NCI-H2029 (cell line): ENCODE results near the gene WDPCP.
"Not testable (repeated sequence)": the region's sequence is repeated elsewhere in the genome, so short reads cannot be mapped to it uniquely, and the experiment has no call there.

Experiments used
- DNase-seq: peaks from one replicate; lab custom pipeline; 2025; lab: John Stamatoyannopoulos, UW

The WDPCP gene

GRCh38 chr2:63364866-63365265 lies 223.4 kb downstream of the WDPCP start:
- peak; percentile 68 for DNase-seq

DNA sequence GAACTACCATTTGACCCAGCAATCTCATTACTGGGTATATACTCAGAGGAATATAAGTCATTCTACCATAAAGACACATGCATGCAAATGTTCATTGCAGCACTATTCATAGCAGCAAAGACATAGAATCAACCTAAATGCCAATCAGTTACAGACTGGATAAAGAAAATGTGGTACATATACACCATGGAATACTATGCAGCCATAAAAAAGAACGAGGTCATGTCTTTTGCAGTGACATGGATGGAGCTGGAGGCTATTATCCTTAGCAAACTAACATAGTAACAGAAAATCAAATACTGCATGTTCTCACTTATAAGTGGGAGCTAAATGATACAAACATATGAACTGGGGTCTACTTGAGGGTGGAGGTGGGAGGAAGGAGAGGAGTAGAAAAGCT lies 230.6 kb downstream of the WDPCP start:
- DNase-seq: not testable (repeated sequence)

DNA sequence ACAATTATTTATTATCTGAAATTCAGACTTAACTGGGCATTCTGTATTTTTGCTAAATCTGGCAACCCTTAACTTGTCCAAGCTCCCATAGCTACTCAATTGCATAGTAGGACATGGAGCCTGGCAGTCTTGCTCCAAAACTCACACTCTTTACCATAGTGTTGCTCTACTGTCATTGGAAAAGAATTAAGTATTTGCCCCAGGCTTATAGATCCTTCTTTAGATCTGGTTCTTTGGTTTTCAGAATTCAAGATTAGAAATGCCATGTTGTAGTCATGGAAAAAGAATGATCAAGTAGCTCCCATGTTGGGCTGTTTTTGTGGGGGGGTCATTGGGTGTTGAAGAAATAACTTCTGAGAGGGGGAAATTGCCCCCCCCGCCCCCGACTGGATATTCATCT lies 240.9 kb downstream of the WDPCP start:
- no peak for DNase-seq

DNA sequence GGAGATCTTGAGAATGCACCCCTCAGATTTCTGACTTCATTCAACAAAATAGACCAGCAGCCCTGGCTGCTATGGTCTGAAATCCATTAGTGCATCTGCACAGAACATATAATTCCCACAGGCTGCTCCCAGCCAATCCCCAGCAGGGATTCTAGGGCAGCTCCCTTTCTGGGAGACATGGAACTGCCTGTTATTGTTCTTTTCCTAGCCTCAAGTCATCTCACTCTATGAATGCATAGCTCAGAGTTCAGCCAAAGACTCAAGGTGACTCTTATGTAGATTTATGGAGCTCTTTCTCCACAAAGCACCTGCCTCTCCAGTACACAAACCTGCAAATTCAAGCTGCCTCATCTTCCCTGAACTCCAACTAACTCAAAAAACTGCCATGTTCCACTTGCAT lies 241.9 kb downstream of the WDPCP start:
- DNase-seq: no peak

DNA sequence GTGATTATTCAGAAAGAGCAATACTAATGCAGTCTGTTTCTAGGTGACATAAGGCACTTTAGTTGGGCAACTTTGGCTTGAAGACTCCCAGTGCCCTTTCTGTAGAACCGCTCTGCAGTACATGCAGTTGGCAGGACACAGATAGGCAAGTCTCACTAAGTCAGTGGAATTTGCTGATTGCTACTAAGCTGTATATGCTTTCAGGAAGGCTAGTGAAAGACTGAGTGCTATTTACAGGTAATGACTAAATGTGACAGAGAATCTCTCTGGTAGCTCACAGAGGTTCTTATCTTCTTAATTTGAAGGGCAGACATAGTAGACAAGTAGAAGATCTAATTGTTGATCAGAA lies 243.0 kb downstream of the WDPCP start:
- no peak for DNase-seq

DNA sequence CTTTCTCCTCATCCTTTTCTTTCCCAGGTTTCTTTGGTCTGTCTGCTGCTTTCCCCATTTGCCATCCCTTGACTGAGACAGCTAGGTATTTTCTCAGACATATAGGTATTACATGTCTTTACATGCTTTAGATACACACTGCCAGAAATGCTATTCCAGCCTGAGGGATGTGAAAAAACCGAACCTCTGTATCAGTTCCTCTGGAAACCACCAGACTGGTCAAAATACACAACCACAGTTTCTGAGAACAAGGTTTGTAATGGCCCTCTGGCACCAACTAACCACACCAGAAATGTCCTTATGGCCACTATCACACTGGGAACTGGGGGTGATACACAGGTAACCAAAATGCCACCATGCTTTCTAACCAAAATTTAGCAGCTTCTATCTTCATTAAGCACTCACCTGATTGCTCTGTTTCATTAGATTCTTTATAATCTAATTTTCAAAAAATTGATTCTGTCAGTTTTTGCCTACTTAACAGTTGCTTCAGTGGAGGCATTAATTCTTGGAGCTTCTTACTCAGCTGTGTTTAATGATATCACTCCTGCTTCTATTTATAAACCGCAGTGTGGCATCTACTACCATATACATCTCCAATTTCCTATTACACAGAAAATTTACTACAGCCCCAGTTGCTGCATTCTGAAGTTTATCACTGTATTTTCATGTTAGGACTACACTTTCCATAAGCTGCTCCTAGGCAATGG lies 243.5 kb downstream of the WDPCP start:
- no peak for DNase-seq

DNA sequence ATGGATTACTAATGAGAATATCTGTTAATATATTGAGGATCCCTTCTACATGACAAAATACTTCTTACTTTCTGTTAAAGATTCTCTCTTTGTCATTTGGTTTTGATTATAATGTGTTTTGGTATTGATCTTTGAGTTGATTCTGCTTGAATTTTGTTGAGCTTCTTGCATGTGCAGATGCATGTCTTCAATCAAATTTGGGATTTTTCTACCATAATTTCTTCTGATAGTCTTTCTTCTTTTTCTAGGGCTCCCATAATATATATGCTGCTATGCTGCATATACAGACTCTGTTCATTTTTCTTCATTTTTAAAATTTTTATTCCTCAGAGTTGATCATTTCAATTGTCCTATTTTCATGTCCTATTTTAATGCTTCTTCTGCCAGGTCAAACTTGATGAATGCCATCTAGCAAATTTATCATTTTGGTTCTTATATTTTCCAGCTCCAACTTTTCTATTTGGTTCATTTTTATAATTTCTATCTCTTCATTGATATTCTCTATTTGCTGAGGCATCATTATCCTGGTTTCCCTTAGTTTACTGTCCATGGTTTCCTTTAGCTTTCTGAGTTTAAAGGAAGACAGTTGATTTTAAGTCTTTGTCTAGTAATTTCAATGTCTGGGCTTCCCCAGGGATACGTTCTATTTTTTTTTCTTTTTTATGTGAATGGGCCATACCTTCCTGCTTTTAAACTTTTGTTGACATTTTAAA lies 244.7 kb downstream of the WDPCP start:
- DNase-seq: no peak

DNA sequence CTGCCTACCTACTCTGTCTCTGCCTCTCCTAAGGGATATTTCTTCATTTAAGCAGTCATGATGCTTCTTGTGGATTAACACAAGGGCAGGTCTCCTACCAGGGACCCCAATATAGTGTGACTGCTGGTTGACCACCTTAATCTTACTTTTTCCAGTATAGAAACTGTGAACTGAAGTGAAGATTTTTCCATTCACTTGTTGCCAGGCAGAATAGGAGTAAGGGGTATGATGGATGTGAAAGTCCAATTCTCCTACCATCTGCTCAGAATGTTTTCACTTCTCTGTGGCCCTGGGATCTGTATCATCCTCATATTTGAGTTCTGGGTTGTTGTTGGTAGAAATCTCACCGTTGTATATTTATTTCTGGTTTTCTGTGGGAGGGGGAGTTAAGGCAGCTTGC lies 247.8 kb downstream of the WDPCP start:
- no peak for DNase-seq

DNA sequence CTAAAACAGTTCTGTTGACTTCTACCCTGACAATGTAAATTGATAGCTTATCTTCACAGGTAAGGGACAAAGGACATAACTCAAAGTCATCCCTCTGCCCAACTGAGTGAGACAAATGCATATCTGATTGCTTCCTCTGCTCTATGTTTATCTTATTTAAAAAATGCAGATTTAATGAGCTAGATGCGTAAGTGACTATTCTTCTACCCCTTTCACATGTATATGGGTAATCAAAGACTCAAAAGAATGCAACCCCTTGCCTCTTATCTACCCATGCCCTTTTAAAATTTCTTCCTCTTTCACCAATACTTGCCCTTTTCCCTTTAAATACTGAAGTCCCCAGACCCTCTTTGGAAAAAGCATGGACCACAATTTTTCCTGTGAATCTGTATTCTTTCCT lies 253.4 kb downstream of the WDPCP start:
- DNase-seq: no peak

- no peak for DNase-seq
Observed at GRCh38 chr2:63326473-63326872, 261.8 kb downstream of the WDPCP start.

- not testable (repeated sequence) for DNase-seq
Observed at GRCh38 chr2:63323662-63324061, 264.6 kb downstream of the WDPCP start.

GRCh38 chr2:63321973-63322372 lies 266.3 kb downstream of the WDPCP start:
- not testable (repeated sequence) for DNase-seq

GRCh38 chr2:63320669-63321068 lies 267.6 kb downstream of the WDPCP start:
- no peak for DNase-seq

DNA sequence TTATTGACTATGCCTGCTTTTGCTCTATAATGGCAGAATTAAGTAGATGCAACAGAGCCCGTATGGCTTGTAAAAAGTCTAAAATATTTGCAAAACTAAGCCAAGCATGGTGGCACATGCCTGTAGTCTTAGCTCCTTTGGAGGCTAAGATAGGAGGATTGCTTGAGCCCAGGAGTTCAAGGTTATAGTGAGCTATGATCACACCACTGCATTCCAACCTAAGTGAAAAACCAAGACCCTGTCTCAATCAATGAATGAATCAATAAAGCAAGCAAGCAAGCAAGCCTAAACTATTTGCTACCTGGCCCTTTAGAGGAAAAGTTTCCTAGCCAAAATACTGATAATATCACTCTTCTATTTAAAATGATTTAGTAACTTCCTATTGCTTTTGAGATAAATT lies 277.7 kb downstream of the WDPCP start:
- DNase-seq: no peak

DNA sequence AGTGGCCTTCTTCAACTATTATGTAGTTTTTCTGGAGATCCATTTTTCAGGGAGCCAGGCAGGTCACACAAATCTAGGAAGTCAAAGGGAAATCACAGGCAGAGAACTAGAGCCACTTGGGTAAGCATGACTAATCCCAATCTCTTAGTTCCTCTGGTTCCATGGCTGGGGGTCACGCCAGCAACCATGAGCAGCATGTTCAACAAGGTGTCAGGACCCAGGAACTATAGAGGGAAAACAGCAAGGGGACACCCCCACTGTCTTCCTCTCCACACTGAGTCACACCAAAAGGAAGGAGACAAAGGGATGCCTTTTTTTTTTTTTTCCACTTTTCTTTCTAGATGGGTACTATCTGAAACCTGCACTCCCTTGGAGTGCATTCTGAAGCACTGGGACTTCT lies 286.8 kb downstream of the WDPCP start:
- DNase-seq: no peak

DNA sequence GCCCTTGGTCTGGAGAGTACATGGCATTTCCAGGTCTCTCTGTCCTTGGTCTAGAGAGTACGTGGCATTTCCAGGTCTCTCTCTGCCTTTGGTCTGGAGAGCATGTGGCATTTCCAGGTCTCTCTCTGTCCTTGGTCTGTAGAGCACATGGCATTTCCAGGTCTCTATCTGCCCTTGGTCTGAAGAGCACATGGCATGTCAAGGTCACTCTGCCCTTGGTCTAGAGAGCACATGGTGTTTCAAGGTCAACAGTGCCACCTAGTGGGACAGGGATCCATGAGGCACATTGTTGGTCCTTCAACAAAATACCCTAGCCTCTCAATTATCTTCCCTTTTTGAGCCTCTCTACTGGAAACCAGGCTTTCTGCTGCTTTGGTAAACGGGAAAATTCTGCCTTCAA lies 287.4 kb downstream of the WDPCP start:
- DNase-seq: no peak

GRCh38 chr2:63287956-63288355 lies 300.3 kb downstream of the WDPCP start:
- DNase-seq: no peak

- not testable (repeated sequence) for DNase-seq
Observed at GRCh38 chr2:63286520-63286919, 301.8 kb downstream of the WDPCP start.

- no peak for DNase-seq
Observed at GRCh38 chr2:63283273-63283672, 305.0 kb downstream of the WDPCP start.

- DNase-seq: no peak
Observed at GRCh38 chr2:63272560-63272959, 315.7 kb downstream of the WDPCP start.

- no peak for DNase-seq
Observed at GRCh38 chr2:63270717-63271116, 317.6 kb downstream of the WDPCP start.

DNA sequence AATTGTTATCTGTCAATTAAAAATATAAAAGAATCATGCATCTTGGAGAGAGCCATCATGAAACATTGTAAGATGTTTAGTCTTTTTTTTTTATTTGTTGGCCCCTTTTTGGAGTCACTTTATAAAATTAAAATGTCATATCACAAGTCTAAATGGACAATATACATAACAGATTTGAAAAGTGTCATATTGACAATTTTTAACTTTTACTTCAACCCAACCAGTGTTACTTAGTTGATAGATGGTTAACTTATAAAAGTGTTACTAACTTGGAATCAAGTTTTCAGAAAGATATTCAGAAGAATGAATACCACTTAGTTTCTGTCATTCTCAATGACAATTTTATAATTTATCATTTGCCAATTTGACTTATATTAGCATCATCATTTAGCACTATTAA lies 319.3 kb downstream of the WDPCP start:
- no peak for DNase-seq

- no peak for DNase-seq
Observed at GRCh38 chr2:63261137-63261621, 327.1 kb downstream of the WDPCP start.

GRCh38 chr2:63257473-63257872 lies 330.8 kb downstream of the WDPCP start:
- DNase-seq: no peak
